Body of pancreas (tissue), 4 donors: ENCODE results near the gene C2orf72. TPM values are rescaled to one million over a fixed set of nuclear protein-coding genes. Genes with fewer than 3 reads are reported as not detected.

Source experiments
- ATAC-seq: fragments of 150-250 bp; one replicate; pipeline ENCODE4 v1.9.1; 2016
- DNase-seq, 4 donors: peaks; one replicate each; pipeline ENCODE4 v3.0.0-alpha.2; 2019
- H3K27ac ChIP-seq, 4 donors: fragments of 200-600 bp; sonication (generic); 1 replicate in 3 of 4; 2 replicates in 1 of 4; pipeline versions ENCODE4 v1.5.1 to v1.6.1; 2016 to 2019; ENCODE audit warnings: mild to moderate bottlenecking in 1 of 4, mixed read lengths in 1 of 4, moderate library complexity in 1 of 4
- H3K27me3 ChIP-seq, 2 donors: fragments of 200-600 bp; sonication (generic); one replicate each; pipeline ENCODE4 v1.6.0; 2016; ENCODE audit warnings: mild to moderate bottlenecking in 1 of 2
- H3K36me3 ChIP-seq, 2 donors: fragments of 200-600 bp; sonication (generic); replicated peaks in 1 of 2; 2 replicates each; pipeline ENCODE4 v1.5.1; 2016; ENCODE audit warnings: low read depth in 2 of 2; ENCODE audit not compliant: insufficient read depth in 1 of 2
- H3K4me1 ChIP-seq: fragments of 200-600 bp; sonication (generic); one replicate; pipeline ENCODE4 v1.6.0; 2016
- H3K4me3 ChIP-seq, 2 donors: fragments of 200-600 bp; sonication (generic); 1 replicate in 1 of 2; 2 replicates in 1 of 2; pipeline ENCODE4 v1.5.1; 2016 to 2019
- H3K9me3 ChIP-seq, 3 donors: fragments of 200-600 bp; sonication (generic); 1 replicate in 2 of 3; 2 replicates in 1 of 3; pipeline ENCODE4 v1.5.1; 2016
- POLR2A ChIP-seq, 3 donors: fragments of 450-650 bp; IDR thresholded peaks; one replicate each; pipeline ENCODE4 v1.6.1; 2016; ENCODE audit warnings: antibody characterized with exemption in 3 of 3, mild to moderate bottlenecking in 2 of 3
- WGBS, 2 donors: methylation state at CpG; one replicate each; pipeline ENCODE4 v1.1.5; 2017; 5-methylcytosine and 5-hydroxymethylcytosine counted together
- intact Hi-C: fragments of 100-400 bp; cut with DNase I; formaldehyde crosslinking; loops from one replicate; pipeline ENCODE4 v1.15.1; 2023
- total RNA-seq, 2 donors: library from RNA; depleted of rRNA; stranded (reverse); fragments of >200 nt; gene quantifications; one replicate each; pipeline ENCODE4 v1.1.0, GENCODE V29; 2016
- TF ChIP-seq, protein P1 (sequence below), 7 experiments: fragments of 450-650 bp in 4 of 7; fragments of 200-600 bp in 3 of 7; sonication (generic) in 3 of 7; IDR thresholded peaks; one replicate each; pipeline ENCODE4 v1.5.1; 2016 to 2019; ENCODE audit warnings: antibody characterized with exemption in 7 of 7

Gene C2orf72
- total RNA-seq: 10 to 100 TPM; 14.5 to 52.1 TPM

DNA sequence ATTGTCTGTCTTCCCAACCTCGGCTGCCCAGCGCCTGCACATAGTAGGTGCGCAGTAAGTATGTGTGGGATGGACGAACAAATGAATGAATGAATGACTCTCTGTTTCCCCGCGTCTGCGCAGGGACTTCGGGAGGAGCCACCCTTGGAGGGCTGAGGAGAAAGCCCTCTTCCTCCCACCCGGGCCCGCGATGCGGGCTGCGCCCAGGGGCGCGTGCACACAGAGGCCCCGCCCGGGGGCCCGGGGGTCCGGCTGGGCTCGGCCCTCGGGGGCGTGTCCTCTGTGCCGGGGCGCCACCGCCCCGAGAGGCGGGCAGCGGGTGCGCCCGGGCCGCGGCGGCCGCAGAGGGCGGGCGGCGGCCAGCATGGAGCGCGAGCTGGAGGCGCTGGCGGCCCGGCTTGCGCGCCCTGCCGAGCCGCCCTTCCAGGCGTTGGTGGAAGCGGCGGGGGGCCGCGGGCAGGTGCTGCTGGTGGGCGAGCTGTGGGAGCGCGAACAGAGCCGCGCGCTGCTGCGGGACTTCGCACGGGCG, at the start of gene C2orf72:
Gene C2orf72, plus strand, starts transcription at position 322 of the 529 bp plus-strand sequence. Its CDS starts 43 bp downstream, at position 365.
- H3K27me3 ChIP-seq: no peaks in the 10 kb centered on the region
- intact Hi-C loops: no loop called here
- no peak within 1 kb of the TSS for H3K4me3 ChIP-seq
- H3K9me3 ChIP-seq: no peaks in the 10 kb centered on the region
- H3K4me1 ChIP-seq: peaks cover 44% of the 10 kb centered on the region
- peak; percentile 45 for ATAC-seq
- TF ChIP-seq, protein P1, sequence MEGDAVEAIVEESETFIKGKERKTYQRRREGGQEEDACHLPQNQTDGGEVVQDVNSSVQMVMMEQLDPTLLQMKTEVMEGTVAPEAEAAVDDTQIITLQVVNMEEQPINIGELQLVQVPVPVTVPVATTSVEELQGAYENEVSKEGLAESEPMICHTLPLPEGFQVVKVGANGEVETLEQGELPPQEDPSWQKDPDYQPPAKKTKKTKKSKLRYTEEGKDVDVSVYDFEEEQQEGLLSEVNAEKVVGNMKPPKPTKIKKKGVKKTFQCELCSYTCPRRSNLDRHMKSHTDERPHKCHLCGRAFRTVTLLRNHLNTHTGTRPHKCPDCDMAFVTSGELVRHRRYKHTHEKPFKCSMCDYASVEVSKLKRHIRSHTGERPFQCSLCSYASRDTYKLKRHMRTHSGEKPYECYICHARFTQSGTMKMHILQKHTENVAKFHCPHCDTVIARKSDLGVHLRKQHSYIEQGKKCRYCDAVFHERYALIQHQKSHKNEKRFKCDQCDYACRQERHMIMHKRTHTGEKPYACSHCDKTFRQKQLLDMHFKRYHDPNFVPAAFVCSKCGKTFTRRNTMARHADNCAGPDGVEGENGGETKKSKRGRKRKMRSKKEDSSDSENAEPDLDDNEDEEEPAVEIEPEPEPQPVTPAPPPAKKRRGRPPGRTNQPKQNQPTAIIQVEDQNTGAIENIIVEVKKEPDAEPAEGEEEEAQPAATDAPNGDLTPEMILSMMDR (IDR thresholded peaks at IDR 0.05): no peak
- TF ChIP-seq POLR2A (IDR thresholded peaks at IDR 0.05): peak in 2 of 3 donors; percentile 9 to 16
- H3K27ac ChIP-seq: peak within 1 kb of the TSS in 3 of 4 donors; percentile 54 to 80 (median 55)
- no peaks in the 10 kb centered on the region for H3K36me3 ChIP-seq
- 0% methylated on average over 1 to 43 of the region's 61 CpGs for WGBS, 2 donors
- DNase-seq: peak in 1 of 4 donors; percentile 22

DNA sequence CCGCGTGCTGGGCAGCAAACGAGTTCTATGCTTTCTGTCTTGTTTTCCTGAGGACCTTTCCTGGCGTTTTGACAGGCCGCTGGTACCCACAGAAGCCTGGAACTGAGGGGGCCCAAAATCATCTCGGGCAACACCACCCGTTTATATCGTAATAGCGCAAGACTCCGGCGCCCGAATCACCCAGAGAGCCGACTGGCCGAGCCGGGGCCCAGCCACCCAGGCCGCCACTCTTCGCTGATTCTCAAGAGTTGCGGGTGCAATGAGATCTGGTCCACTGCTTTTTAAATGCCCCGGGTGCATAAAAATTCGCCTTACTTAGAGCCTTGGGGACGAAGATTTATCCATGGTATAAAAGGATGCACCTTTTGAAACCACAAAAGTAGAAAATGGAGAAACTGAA, 47.6 kb upstream of the C2orf72 start:
- TF ChIP-seq, protein P1 (IDR thresholded peaks at IDR 0.05): no peak
- no peak for TF ChIP-seq POLR2A (IDR thresholded peaks at IDR 0.05)
- Histone ChIP-seq H3K27me3 (peaks cover 0 to 5% of the 10 kb centered on the region in 2 donors), H3K9me3 (no peaks in the 10 kb centered on the region), H3K36me3 (no peaks in the 10 kb centered on the region), H3K4me3 (no peak overlapping the region), H3K27ac (no peak overlapping the region), H3K4me1 (peaks cover 6% of the 10 kb centered on the region)
- intact Hi-C loops: loop anchor here (5.0 kb wide), 1 partner anchor 162 kb away; no protein-coding TSS in a partner anchor
- ATAC-seq: no peak
- DNase-seq: no peak
- WGBS, 2 donors: 82 to 86% methylated on average over 21 of the region's 21 CpGs

GRCh38 chr2:230990131-230990898, 47.0 kb upstream of the C2orf72 start:
- H3K9me3 ChIP-seq: no peaks in the 10 kb centered on the region
- DNase-seq (no peak), ATAC-seq (no peak)
- H3K4me1 ChIP-seq: peaks cover 6% of the 10 kb centered on the region
- H3K36me3 ChIP-seq: no peaks in the 10 kb centered on the region
- no peak overlapping the region for H3K27ac ChIP-seq
- H3K27me3 ChIP-seq: peaks cover 0 to 5% of the 10 kb centered on the region in 2 donors
- TF ChIP-seq, protein P1 (IDR thresholded peaks at IDR 0.05): no peak
- TF ChIP-seq POLR2A (IDR thresholded peaks at IDR 0.05): no peak
- H3K4me3 ChIP-seq: no peak overlapping the region
- intact Hi-C loops: no loop called here
- 40 to 68% methylated on average over 22 to 65 of the region's 70 CpGs for WGBS, 2 donors

GRCh38 chr2:230990899-230991150, 46.5 kb upstream of the C2orf72 start:
- ATAC-seq: no peak
- H3K4me1 ChIP-seq: peaks cover 6% of the 10 kb centered on the region
- intact Hi-C loops: no loop called here
- no peaks in the 10 kb centered on the region for H3K9me3 ChIP-seq
- H3K27me3 ChIP-seq: peaks cover 0 to 5% of the 10 kb centered on the region in 2 donors
- H3K27ac ChIP-seq: no peak overlapping the region
- H3K36me3 ChIP-seq: no peaks in the 10 kb centered on the region
- no peak overlapping the region for H3K4me3 ChIP-seq
- WGBS, 2 donors: 33 to 38% methylated on average over 2 to 26 of the region's 27 CpGs
- DNase-seq: no peak
- TF ChIP-seq, protein P1 (IDR thresholded peaks at IDR 0.05): no peak
- no peak for TF ChIP-seq POLR2A (IDR thresholded peaks at IDR 0.05)
